Fibroblast of lung (primary cell): ENCODE data around the gene TBC1D14.

Experiments
- EZH2 ChIP-seq: IDR thresholded peaks from 2 replicates; pipeline ENCODE4 v1.5.1; 2012; ENCODE audit warnings: low read length, control low read depth, mild to moderate bottlenecking; ENCODE audit errors: missing control alignments
- TF ChIP-seq, protein P1 (sequence below), 2 donors: IDR thresholded peaks in 1 of 2; conservative IDR thresholded peaks in 1 of 2; 1 replicate in 1 of 2; 2 replicates in 1 of 2; pipeline ENCODE4 v1.5.1; 2011 to 2012; ENCODE audit warnings: low read length in 2 of 2, control low read depth in 1 of 2, inconsistent platforms in 1 of 2, low read depth in 1 of 2, mild to moderate bottlenecking in 1 of 2

DNA sequence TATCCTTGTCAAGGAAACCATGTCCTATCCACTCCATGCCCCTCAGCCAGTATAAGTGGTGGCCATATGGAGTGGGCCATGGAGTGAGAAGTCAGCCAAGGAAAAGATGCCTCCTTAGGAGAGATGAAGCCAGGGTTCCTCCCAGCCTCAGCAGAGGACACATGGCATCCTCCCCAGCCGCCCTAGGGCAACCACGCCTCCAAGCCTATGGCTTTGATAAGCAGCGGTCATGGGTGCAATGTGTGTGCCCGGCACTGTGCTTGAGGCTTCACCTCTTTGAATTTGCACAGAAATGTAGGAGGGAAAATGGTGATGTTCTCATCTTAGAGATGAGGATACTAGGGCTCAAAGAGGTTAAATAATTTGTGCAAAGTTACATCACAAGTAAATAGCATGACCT is 34.6 kb upstream of the TBC1D14 start:
- TF ChIP-seq, protein P1, sequence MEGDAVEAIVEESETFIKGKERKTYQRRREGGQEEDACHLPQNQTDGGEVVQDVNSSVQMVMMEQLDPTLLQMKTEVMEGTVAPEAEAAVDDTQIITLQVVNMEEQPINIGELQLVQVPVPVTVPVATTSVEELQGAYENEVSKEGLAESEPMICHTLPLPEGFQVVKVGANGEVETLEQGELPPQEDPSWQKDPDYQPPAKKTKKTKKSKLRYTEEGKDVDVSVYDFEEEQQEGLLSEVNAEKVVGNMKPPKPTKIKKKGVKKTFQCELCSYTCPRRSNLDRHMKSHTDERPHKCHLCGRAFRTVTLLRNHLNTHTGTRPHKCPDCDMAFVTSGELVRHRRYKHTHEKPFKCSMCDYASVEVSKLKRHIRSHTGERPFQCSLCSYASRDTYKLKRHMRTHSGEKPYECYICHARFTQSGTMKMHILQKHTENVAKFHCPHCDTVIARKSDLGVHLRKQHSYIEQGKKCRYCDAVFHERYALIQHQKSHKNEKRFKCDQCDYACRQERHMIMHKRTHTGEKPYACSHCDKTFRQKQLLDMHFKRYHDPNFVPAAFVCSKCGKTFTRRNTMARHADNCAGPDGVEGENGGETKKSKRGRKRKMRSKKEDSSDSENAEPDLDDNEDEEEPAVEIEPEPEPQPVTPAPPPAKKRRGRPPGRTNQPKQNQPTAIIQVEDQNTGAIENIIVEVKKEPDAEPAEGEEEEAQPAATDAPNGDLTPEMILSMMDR (conservative IDR thresholded peaks at IDR 0.05 in 1 of 2, IDR thresholded peaks at IDR 0.05 in 1 of 2; ENCODE audit: low read depth in 1 of 2, low read length in 2 of 2) = no peak
- no peak for TF ChIP-seq EZH2
